ENCODE results near the gene ECT2.

- no peak for TF ChIP-seq POLR2A (IDR thresholded peaks at IDR 0.05)
- no peak for TF ChIP-seq CTCF (IDR thresholded peaks at IDR 0.05)
These were observed 104.5 kb downstream of the ECT2 start for GRCh38 chr3:172855037-172855436.

Data from transverse colon (tissue), 3 donors.